ENCODE data around the gene KCNA2. TPM values are rescaled to one million over a fixed set of nuclear protein-coding genes. Genes with fewer than 3 reads are reported as not detected.

Gene KCNA2
- total and polyA plus RNA-seq, 2 of the 4 experiments (the other 2 are of a cell fraction), result not detected

DNA sequence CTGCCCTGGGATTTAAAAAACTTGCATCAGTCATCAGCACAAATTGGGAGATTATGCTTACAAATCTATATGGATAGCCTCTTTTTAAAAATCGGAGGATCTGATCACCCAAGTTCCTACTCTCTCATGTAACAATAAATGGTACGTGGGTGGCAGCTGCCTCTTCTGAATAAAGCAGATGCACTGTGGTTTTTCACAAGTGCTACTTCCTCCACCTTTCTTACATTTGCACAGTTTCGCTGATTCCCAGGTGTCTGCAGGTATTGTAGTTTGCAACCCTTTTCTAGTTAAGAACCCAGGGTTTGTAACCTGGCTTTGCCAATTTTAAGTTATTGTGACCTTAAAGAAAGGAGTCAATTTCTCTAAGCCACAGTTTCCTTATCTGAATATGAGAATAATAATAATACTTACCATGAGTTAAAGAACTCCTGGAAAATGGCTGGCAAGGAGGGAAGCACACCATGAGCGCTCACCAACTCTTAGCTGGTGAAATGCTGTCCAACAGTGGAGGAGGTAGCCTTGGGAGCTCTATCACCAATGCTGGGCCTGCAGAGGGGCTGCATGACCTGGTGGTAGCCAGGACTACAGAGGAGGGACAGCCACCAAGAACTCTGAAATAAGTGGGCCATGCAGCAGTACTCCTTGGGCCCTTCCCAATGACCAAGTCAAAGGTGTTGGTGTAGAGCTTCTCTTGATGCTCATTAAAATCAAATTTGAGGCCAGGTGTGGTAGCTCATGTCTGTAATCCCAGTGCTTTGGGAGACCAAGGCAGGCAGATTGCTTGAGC, 30.2 kb upstream of the KCNA2 start:
- Histone ChIP-seq H3K9me3 (ENCODE audit: control insufficient read depth, insufficient read depth, low read length) (no peaks in the 10 kb centered on the region), H3K36me3 (ENCODE audit: control insufficient read depth, insufficient read depth, low read length) (no peaks in the 10 kb centered on the region), H3K4ac (ENCODE audit: low read depth, low read length) (no peak overlapping the region), H3K56ac (ENCODE audit: extremely low read depth, insufficient read depth, low read length) (no peak overlapping the region), H4K20me1 (ENCODE audit: insufficient read depth, low read length) (no peaks in the 10 kb centered on the region), H3K4me3 (ENCODE audit: insufficient read depth, low read depth, low read length) (no peak overlapping the region), H4K5ac (ENCODE audit: low read depth, low read length) (no peak overlapping the region), H2AK5ac (ENCODE audit: low read depth, low read length) (no peak overlapping the region), H2BK20ac (ENCODE audit: low read depth, low read length) (no peak overlapping the region), H4K91ac (ENCODE audit: insufficient read depth, low read depth, low read length) (no peak overlapping the region), H3K9ac (ENCODE audit: low read depth, low read length) (no peak overlapping the region), H3K4me2 (ENCODE audit: low read depth, low read length) (no peak overlapping the region), H3K4me1 (ENCODE audit: control insufficient read depth, insufficient read depth, low read length) (peaks cover 5% of the 10 kb centered on the region; the same call in 1 of the 2 replicates), H3K27me3 (ENCODE audit: control insufficient read depth, insufficient read depth, low read length) (peaks cover 9% of the 10 kb centered on the region; the same call in 1 of the 2 replicates), H3K14ac (replicated peaks; ENCODE audit: low read depth, low read length) (no peak overlapping the region), H2BK15ac (ENCODE audit: low read depth, low read length) (no peak overlapping the region), H2AFZ (replicated peaks; ENCODE audit: low read length, poor library complexity) (no peak overlapping the region), H2AK9ac (replicated peaks; ENCODE audit: low read depth, low read length, poor library complexity) (no peak overlapping the region), H3K18ac (ENCODE audit: low read depth, low read length) (no peak overlapping the region), H3K79me1 (ENCODE audit: low read depth in 1 of 2, low read length in 2 of 2) (no peaks in the 10 kb centered on the region), H2BK5ac (ENCODE audit: low read depth, low read length, poor library complexity, severe bottlenecking) (no peak overlapping the region), H4K8ac (ENCODE audit: low read depth in 2 of 2, low read length in 2 of 2) (no peak overlapping the region; a peak in 1 of 4 replicates), H3K9me1 (ENCODE audit: insufficient read depth, low read length) (no peaks in the 10 kb centered on the region), H2BK120ac (ENCODE audit: low read depth, low read length) (no peak overlapping the region), H3K23ac (ENCODE audit: low read depth, low read length) (no peak overlapping the region), H3K27ac (ENCODE audit: insufficient read depth, low read length) (no peak overlapping the region)
- ChIA-PET CTCF (no interaction called here), POLR2A (ENCODE audit: unreplicated experiment) (no interaction called here)
- no peak for TF ChIP-seq RAD21 (IDR thresholded peaks at IDR 0.05; ENCODE audit: low read length)
- TF ChIP-seq SMC3 (IDR thresholded peaks at IDR 0.05; ENCODE audit: low read depth, low read length), result no peak
- no peak for TF ChIP-seq ELK1 (IDR thresholded peaks at IDR 0.05; ENCODE audit: borderline replicate concordance, low read depth, low read length)
- TF ChIP-seq POLR2A (IDR thresholded peaks at IDR 0.05; ENCODE audit: low read depth, low read length), result no peak
- TF ChIP-seq, protein P1, sequence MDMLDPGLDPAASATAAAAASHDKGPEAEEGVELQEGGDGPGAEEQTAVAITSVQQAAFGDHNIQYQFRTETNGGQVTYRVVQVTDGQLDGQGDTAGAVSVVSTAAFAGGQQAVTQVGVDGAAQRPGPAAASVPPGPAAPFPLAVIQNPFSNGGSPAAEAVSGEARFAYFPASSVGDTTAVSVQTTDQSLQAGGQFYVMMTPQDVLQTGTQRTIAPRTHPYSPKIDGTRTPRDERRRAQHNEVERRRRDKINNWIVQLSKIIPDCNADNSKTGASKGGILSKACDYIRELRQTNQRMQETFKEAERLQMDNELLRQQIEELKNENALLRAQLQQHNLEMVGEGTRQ (IDR thresholded peaks at IDR 0.05; ENCODE audit: low read depth, low read length), result no peak
- TF ChIP-seq MXI1 (IDR thresholded peaks at IDR 0.05; ENCODE audit: borderline replicate concordance, low read depth, low read length), result no peak
- no peak for TF ChIP-seq RCOR1 (IDR thresholded peaks at IDR 0.05; ENCODE audit: insufficient replicate concordance, low read length)
- TF ChIP-seq MAZ (IDR thresholded peaks at IDR 0.05; ENCODE audit: borderline replicate concordance, low read depth, low read length), result no peak
- TF ChIP-seq CEBPB (IDR thresholded peaks at IDR 0.05; ENCODE audit: low read depth, low read length), result no peak
- no peak for TF ChIP-seq CHD1 (IDR thresholded peaks at IDR 0.05; ENCODE audit: low read depth, low read length)
- TF ChIP-seq FOS (IDR thresholded peaks at IDR 0.05; ENCODE audit: low read depth, low read length), result no peak
- no peak for TF ChIP-seq BHLHE40 (IDR thresholded peaks at IDR 0.05; ENCODE audit: low read depth, low read length)
- TF ChIP-seq, protein P2, sequence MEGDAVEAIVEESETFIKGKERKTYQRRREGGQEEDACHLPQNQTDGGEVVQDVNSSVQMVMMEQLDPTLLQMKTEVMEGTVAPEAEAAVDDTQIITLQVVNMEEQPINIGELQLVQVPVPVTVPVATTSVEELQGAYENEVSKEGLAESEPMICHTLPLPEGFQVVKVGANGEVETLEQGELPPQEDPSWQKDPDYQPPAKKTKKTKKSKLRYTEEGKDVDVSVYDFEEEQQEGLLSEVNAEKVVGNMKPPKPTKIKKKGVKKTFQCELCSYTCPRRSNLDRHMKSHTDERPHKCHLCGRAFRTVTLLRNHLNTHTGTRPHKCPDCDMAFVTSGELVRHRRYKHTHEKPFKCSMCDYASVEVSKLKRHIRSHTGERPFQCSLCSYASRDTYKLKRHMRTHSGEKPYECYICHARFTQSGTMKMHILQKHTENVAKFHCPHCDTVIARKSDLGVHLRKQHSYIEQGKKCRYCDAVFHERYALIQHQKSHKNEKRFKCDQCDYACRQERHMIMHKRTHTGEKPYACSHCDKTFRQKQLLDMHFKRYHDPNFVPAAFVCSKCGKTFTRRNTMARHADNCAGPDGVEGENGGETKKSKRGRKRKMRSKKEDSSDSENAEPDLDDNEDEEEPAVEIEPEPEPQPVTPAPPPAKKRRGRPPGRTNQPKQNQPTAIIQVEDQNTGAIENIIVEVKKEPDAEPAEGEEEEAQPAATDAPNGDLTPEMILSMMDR (conservative IDR thresholded peaks at IDR 0.05; ENCODE audit: low read depth, low read length), result no peak
- TF ChIP-seq NFE2L2 (IDR thresholded peaks at IDR 0.05; ENCODE audit: low read depth, low read length), result no peak
- TF ChIP-seq RFX5 (IDR thresholded peaks at IDR 0.05; ENCODE audit: low read depth, low read length), result no peak
- in situ Hi-C loops (cut with MboI; ENCODE audit: low sequenced_read_pairs) (no loop called here), dilution Hi-C loops (cut with HindIII; ENCODE audit: low sequenced_read_pairs, unreplicated experiment) (no loop called here), intact Hi-C loops (cut with micrococcal nuclease) (no loop called here)
- no peak for ATAC-seq (ENCODE audit: low read depth)
- no peak for DNase-seq
- no TSS peak for BruUV-seq (replicated peaks)
- WGBS, 2 experiments (ENCODE audit: extremely low coverage in 2 of 2, insufficient read length in 1 of 2), result no CpG with 5 or more reads among the region's 4 CpGs

Data from IMR-90 (cell line).